Peyer's patch (tissue), 4 donors: ENCODE results near the gene NANP. TPM values are rescaled to one million over a fixed set of nuclear protein-coding genes. Genes with fewer than 3 reads are reported as not detected.
"Not testable (repeated sequence)": the region's sequence is repeated elsewhere in the genome, so short reads cannot be mapped to it uniquely, and the experiment has no call there.

ENCODE experiments used
- DNase-seq, 3 donors: peaks; one replicate each; pipeline ENCODE4 v3.0.0-alpha.2; 2017 to 2019
- H3K27ac ChIP-seq, 4 donors: fragments of 200-600 bp; sonication (generic); one replicate each; pipeline ENCODE4 v1.5.1; 2016 to 2019
- H3K27me3 ChIP-seq, 2 donors: fragments of 200-600 bp; sonication (generic); one replicate each; pipeline ENCODE4 v1.5.1; 2019
- H3K36me3 ChIP-seq, 3 donors: fragments of 200-600 bp; sonication (generic); one replicate each; pipeline ENCODE4 v1.5.1; 2016 to 2019
- H3K4me1 ChIP-seq, 4 donors: fragments of 200-600 bp; sonication (generic); one replicate each; pipeline ENCODE4 v1.5.1; 2016 to 2019
- H3K4me3 ChIP-seq, 4 donors: fragments of 200-600 bp; sonication (generic); 1 replicate in 3 of 4; 2 replicates in 1 of 4; pipeline ENCODE4 v1.5.1; 2016 to 2019; ENCODE audit warnings: mild to moderate bottlenecking in 1 of 4
- H3K9me3 ChIP-seq, 4 donors: fragments of 200-600 bp; sonication (generic); one replicate each; pipeline ENCODE4 v1.5.1; 2016 to 2019; ENCODE audit warnings: mild to moderate bottlenecking in 1 of 4
- CTCF ChIP-seq, 6 experiments: fragments of 450-650 bp in 4 of 6; fragments of 200-600 bp in 2 of 6; sonication (generic) in 1 of 6; IDR thresholded peaks; one replicate each; pipeline ENCODE4 v1.5.1; 2017 to 2019; ENCODE audit warnings: antibody characterized with exemption in 6 of 6, mild to moderate bottlenecking in 3 of 6, moderate library complexity in 1 of 6
- POLR2A ChIP-seq, 2 donors: fragments of 450-650 bp; IDR thresholded peaks; one replicate each; pipeline ENCODE4 v1.5.1; 2017; ENCODE audit warnings: antibody characterized with exemption in 2 of 2, mild to moderate bottlenecking in 2 of 2, moderate library complexity in 2 of 2
- total RNA-seq, 4 donors: library from RNA; depleted of rRNA; stranded (reverse); fragments of >200 nt; gene quantifications; one replicate each; pipeline ENCODE4 v1.1.0, GENCODE V29; 2016

Gene NANP
- total RNA-seq, 4 donors from 2014 or later = 3.2 to 5.0 (median 3.5) TPM

- no peak overlapping the region for H3K4me3 ChIP-seq
Observed at GRCh38 chr20:25601659-25602058, 22.2 kb downstream of the NANP start.

GRCh38 chr20:25600632-25601031, 23.2 kb downstream of the NANP start:
- no peak for DNase-seq
- no peak overlapping the region for H3K27ac ChIP-seq

More at GRCh38 chr20:25601659-25602058, 22.2 kb downstream of the NANP start:
- no peaks in the 10 kb centered on the region for H3K36me3 ChIP-seq
- no peak for DNase-seq
- no peaks in the 10 kb centered on the region for H3K27me3 ChIP-seq
- H3K9me3 ChIP-seq = no peaks in the 10 kb centered on the region
- TF ChIP-seq CTCF (IDR thresholded peaks at IDR 0.05) (no peak), POLR2A (IDR thresholded peaks at IDR 0.05) (no peak)
- no peak overlapping the region for H3K27ac ChIP-seq
- H3K4me1 ChIP-seq = no peaks in the 10 kb centered on the region

GRCh38 chr20:25592135-25592852, 31.5 kb downstream of the NANP start:
- no peak overlapping the region for H3K4me3 ChIP-seq
- no peaks in the 10 kb centered on the region for H3K4me1 ChIP-seq
- H3K36me3 ChIP-seq = no peaks in the 10 kb centered on the region
- no peaks in the 10 kb centered on the region for H3K9me3 ChIP-seq
- H3K27me3 ChIP-seq = no peaks in the 10 kb centered on the region
- DNase-seq = no peak
- no peak overlapping the region for H3K27ac ChIP-seq
- TF ChIP-seq CTCF (IDR thresholded peaks at IDR 0.05) = no peak
- TF ChIP-seq POLR2A (IDR thresholded peaks at IDR 0.05) = no peak

More at GRCh38 chr20:25600632-25601031, 23.2 kb downstream of the NANP start:
- no peaks in the 10 kb centered on the region for H3K36me3 ChIP-seq
- H3K27me3 ChIP-seq = no peaks in the 10 kb centered on the region
- H3K4me1 ChIP-seq = no peaks in the 10 kb centered on the region
- TF ChIP-seq CTCF (IDR thresholded peaks at IDR 0.05) = no peak
- TF ChIP-seq POLR2A (IDR thresholded peaks at IDR 0.05) = no peak
- H3K4me3 ChIP-seq = no peak overlapping the region
- H3K9me3 ChIP-seq = no peaks in the 10 kb centered on the region

- not testable (repeated sequence) for H3K4me3 ChIP-seq, DNase-seq, H3K27me3 ChIP-seq, H3K4me1 ChIP-seq, H3K27ac ChIP-seq, H3K9me3 ChIP-seq, H3K36me3 ChIP-seq
Observed at GRCh38 chr20:25590778-25591177, 33.0 kb downstream of the NANP start.

GRCh38 chr20:25588491-25588890, 35.3 kb downstream of the NANP start:
- TF ChIP-seq CTCF (IDR thresholded peaks at IDR 0.05) (no peak), POLR2A (IDR thresholded peaks at IDR 0.05) (no peak)

GRCh38 chr20:25587536-25587935, 36.3 kb downstream of the NANP start:
- no peak for DNase-seq
- TF ChIP-seq POLR2A (IDR thresholded peaks at IDR 0.05) = no peak
- H3K4me1 ChIP-seq = no peaks in the 10 kb centered on the region
- H3K36me3 ChIP-seq = no peaks in the 10 kb centered on the region
- H3K9me3 ChIP-seq = no peaks in the 10 kb centered on the region
- no peaks in the 10 kb centered on the region for H3K27me3 ChIP-seq
- no peak overlapping the region for H3K4me3 ChIP-seq
- no peak overlapping the region for H3K27ac ChIP-seq

More at GRCh38 chr20:25588491-25588890, 35.3 kb downstream of the NANP start:
- no peaks in the 10 kb centered on the region for H3K27me3 ChIP-seq
- H3K27ac ChIP-seq = no peak overlapping the region
- no peaks in the 10 kb centered on the region for H3K36me3 ChIP-seq
- H3K9me3 ChIP-seq = no peaks in the 10 kb centered on the region
- no peaks in the 10 kb centered on the region for H3K4me1 ChIP-seq
- H3K4me3 ChIP-seq = no peak overlapping the region
- no peak for DNase-seq

- no peak for DNase-seq
- Histone ChIP-seq H3K4me3 (no peak overlapping the region), H3K27ac (no peak overlapping the region), H3K4me1 (no peaks in the 10 kb centered on the region), H3K36me3 (no peaks in the 10 kb centered on the region), H3K9me3 (no peaks in the 10 kb centered on the region), H3K27me3 (no peaks in the 10 kb centered on the region)
- TF ChIP-seq CTCF (IDR thresholded peaks at IDR 0.05) (no peak), POLR2A (IDR thresholded peaks at IDR 0.05) (no peak)
Observed at GRCh38 chr20:25586877-25587276, 36.9 kb downstream of the NANP start.
